HL-60 (cell line): ENCODE results near the gene DACT3.

Experiments used
- DNase-seq, 2 experiments: peaks; one replicate each; pipeline ENCODE4 v3.0.0-alpha.2; 2010 to 2020; ENCODE audit warnings: low read depth in 1 of 2, low spot score in 1 of 2
- H3K27ac ChIP-seq: fragments of 250-450 bp; sonication (Bioruptor Pico); replicated peaks from 2 replicates; pipeline ENCODE4 v1.5.1; 2020; ENCODE audit warnings: mild to moderate bottlenecking, moderate library complexity
- H3K27me3 ChIP-seq: fragments of 250-450 bp; sonication (Bioruptor Pico); 2 replicates; pipeline ENCODE4 v1.5.1; 2021; ENCODE audit warnings: mild to moderate bottlenecking, moderate library complexity; ENCODE audit not compliant: insufficient read depth, poor library complexity, severe bottlenecking
- H3K4me3 ChIP-seq: replicated peaks from 2 replicates; pipeline ENCODE4 v1.5.1; 2011; ENCODE audit warnings: mild to moderate bottlenecking, control low read depth, low read length; ENCODE audit not compliant: insufficient read depth
- GABPA ChIP-seq: IDR thresholded peaks from 2 replicates; pipeline ENCODE4 v1.6.1; 2012; ENCODE audit warnings: low read depth
- POLR2AphosphoS5 ChIP-seq: IDR thresholded peaks from 2 replicates; pipeline ENCODE4 v1.6.1; 2012; ENCODE audit warnings: low read depth
- SPI1 ChIP-seq: IDR thresholded peaks from 2 replicates; pipeline ENCODE4 v1.6.1; 2012; ENCODE audit warnings: low read depth, mild to moderate bottlenecking, borderline replicate concordance
- TF ChIP-seq, protein P1 (sequence below): IDR thresholded peaks from one replicate; pipeline ENCODE4 v1.5.1; 2011; ENCODE audit warnings: low read length, control low read depth, inconsistent platforms; ENCODE audit not compliant: insufficient read depth
- TF ChIP-seq, protein P2 (sequence below): IDR thresholded peaks from 2 replicates; pipeline ENCODE4 v1.6.1; 2012; ENCODE audit warnings: low read depth; ENCODE audit not compliant: insufficient replicate concordance

The DACT3 gene

DNA sequence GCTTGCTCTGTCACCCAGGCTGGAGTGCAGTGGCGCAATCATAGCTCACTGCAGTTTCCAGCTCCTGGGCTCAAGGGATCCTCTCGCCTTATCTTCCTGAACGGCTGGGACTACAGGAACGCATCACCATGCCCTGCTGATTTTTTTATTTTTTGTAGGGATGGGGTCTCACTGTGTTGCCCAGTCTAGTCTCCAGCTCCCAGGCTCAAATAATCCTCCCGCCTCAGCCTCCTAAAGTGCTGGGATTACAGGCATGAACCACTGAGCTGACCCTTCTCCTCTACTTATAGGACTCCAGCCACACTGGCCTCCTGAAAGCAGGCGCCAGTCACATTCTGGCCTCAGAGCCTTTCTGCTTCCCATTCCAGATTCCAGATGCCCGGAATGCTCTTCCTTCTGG is 10.5 kb downstream of the DACT3 start:
- Histone ChIP-seq H3K4me3 (no peak overlapping the region), H3K27ac (no peak overlapping the region), H3K27me3 (peaks cover 16% of the 10 kb centered on the region)
- no peak for DNase-seq
- TF ChIP-seq POLR2AphosphoS5 (no peak), GABPA (no peak), SPI1 (no peak)
- TF ChIP-seq, protein P1, sequence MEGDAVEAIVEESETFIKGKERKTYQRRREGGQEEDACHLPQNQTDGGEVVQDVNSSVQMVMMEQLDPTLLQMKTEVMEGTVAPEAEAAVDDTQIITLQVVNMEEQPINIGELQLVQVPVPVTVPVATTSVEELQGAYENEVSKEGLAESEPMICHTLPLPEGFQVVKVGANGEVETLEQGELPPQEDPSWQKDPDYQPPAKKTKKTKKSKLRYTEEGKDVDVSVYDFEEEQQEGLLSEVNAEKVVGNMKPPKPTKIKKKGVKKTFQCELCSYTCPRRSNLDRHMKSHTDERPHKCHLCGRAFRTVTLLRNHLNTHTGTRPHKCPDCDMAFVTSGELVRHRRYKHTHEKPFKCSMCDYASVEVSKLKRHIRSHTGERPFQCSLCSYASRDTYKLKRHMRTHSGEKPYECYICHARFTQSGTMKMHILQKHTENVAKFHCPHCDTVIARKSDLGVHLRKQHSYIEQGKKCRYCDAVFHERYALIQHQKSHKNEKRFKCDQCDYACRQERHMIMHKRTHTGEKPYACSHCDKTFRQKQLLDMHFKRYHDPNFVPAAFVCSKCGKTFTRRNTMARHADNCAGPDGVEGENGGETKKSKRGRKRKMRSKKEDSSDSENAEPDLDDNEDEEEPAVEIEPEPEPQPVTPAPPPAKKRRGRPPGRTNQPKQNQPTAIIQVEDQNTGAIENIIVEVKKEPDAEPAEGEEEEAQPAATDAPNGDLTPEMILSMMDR = no peak
- TF ChIP-seq, protein P2, sequence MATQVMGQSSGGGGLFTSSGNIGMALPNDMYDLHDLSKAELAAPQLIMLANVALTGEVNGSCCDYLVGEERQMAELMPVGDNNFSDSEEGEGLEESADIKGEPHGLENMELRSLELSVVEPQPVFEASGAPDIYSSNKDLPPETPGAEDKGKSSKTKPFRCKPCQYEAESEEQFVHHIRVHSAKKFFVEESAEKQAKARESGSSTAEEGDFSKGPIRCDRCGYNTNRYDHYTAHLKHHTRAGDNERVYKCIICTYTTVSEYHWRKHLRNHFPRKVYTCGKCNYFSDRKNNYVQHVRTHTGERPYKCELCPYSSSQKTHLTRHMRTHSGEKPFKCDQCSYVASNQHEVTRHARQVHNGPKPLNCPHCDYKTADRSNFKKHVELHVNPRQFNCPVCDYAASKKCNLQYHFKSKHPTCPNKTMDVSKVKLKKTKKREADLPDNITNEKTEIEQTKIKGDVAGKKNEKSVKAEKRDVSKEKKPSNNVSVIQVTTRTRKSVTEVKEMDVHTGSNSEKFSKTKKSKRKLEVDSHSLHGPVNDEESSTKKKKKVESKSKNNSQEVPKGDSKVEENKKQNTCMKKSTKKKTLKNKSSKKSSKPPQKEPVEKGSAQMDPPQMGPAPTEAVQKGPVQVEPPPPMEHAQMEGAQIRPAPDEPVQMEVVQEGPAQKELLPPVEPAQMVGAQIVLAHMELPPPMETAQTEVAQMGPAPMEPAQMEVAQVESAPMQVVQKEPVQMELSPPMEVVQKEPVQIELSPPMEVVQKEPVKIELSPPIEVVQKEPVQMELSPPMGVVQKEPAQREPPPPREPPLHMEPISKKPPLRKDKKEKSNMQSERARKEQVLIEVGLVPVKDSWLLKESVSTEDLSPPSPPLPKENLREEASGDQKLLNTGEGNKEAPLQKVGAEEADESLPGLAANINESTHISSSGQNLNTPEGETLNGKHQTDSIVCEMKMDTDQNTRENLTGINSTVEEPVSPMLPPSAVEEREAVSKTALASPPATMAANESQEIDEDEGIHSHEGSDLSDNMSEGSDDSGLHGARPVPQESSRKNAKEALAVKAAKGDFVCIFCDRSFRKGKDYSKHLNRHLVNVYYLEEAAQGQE = no peak

DNA sequence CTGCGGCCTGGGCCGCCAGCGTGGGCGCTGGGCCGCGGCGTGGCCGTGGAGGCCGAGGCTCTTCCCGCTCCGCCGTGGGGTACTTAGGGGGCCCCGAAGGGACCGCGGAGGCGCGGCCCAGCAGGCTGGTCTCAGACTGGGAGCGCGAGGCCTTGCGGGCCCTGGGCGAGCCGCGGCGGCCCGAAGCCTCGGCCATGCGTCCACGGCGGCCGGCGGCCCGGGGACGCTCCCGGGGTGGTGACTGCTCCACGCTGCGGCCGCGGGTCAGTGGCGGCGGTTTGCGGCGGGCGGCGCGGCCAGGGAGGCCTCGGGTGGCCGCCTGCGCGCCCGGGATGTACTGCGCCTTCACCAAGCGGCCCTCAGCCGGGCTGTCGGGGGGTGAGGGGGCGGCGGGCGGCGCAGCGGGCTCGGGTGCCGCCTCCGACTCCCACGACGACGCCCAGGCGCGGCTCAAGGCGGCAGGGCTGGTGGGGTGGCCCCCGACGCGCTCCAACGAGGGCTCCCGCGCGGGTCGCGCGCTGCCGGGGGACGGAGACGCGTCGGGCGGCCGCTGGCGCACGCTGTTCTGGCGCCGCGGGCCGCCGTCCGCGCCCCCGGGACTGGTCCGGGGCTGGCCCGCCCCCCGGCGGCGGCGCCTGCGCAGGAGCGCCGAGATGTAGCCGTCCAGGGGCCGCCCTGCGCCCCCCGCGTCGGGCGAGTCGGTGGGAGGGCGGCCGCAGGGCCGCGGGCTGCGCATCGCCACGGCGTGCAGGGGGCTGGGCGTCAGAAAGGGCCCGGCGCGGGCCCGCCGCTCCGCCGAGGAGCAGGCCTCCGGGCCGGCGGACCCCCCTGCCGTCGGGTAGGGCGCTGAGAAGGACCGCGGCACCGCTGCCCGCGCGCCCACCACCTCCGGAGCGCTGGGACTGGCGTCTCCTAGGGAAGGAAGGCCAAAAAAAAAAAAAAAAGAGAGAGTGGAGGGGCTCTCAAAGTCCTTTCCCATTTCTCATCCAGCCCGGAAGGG is 11.7 kb downstream of the DACT3 start:
- no peak for DNase-seq
- Histone ChIP-seq H3K27me3 (peaks cover 15% of the 10 kb centered on the region), H3K27ac (no peak overlapping the region)

More for the DNA sequence above, 11.7 kb downstream of the DACT3 start:
- TF ChIP-seq GABPA (no peak), POLR2AphosphoS5 (no peak), SPI1 (no peak)
- TF ChIP-seq, protein P2 = no peak
- TF ChIP-seq, protein P1 = no peak
- no peak overlapping the region for H3K4me3 ChIP-seq
